Measurements from ENCODE around the gene CHRNE.
A peak's percentile ranks its signal among the peaks of the same experiment; 100 is the strongest.
"Not testable (repeated sequence)": the region's sequence is repeated elsewhere in the genome, so short reads cannot be mapped to it uniquely, and the experiment has no call there.

CHRNE gene

GRCh38 chr17:4858068-4858881 is 44.6 kb downstream of the CHRNE start:
- TF ChIP-seq CTCF (IDR thresholded peaks at IDR 0.05; ENCODE audit: low read depth, low read length), result no peak
- peak; percentile 43 to 70 for DNase-seq (ENCODE audit: low read depth in 2 of 2)
- H3K4me3 ChIP-seq (replicated peaks in 1 of 2; ENCODE audit: low read depth in 2 of 2, low read length in 2 of 2), result no peak overlapping the region

GRCh38 chr17:4857347-4857746 is 45.6 kb downstream of the CHRNE start:
- DNase-seq (ENCODE audit: low read depth in 2 of 2); H3K4me3 ChIP-seq (replicated peaks in 1 of 2; ENCODE audit: low read depth in 2 of 2, low read length in 2 of 2): not testable (repeated sequence)

- no peak for DNase-seq (ENCODE audit: low read depth in 2 of 2)
- no peak for TF ChIP-seq CTCF (IDR thresholded peaks at IDR 0.05; ENCODE audit: low read depth, low read length)
- H3K4me3 ChIP-seq (replicated peaks in 1 of 2; ENCODE audit: low read depth in 2 of 2, low read length in 2 of 2), result no peak overlapping the region
Measured at GRCh38 chr17:4856937-4857314, 46.0 kb downstream of the CHRNE start.

- DNase-seq (ENCODE audit: low read depth in 2 of 2), result no peak
- H3K4me3 ChIP-seq (replicated peaks in 1 of 2; ENCODE audit: low read depth in 2 of 2, low read length in 2 of 2), result no peak overlapping the region
- no peak for TF ChIP-seq CTCF (IDR thresholded peaks at IDR 0.05; ENCODE audit: low read depth, low read length)
Measured at GRCh38 chr17:4856271-4856936, 46.5 kb downstream of the CHRNE start.

- no peak for TF ChIP-seq CTCF (IDR thresholded peaks at IDR 0.05; ENCODE audit: low read depth, low read length)
- no peak overlapping the region for H3K4me3 ChIP-seq (replicated peaks in 1 of 2; ENCODE audit: low read depth in 2 of 2, low read length in 2 of 2)
- DNase-seq (ENCODE audit: low read depth in 2 of 2), result peak in 1 of 2 donors; percentile 15
Measured at GRCh38 chr17:4854111-4854681, 48.7 kb downstream of the CHRNE start.

GRCh38 chr17:4853208-4853671 is 49.7 kb downstream of the CHRNE start:
- DNase-seq (ENCODE audit: low read depth in 2 of 2), result no peak
- H3K4me3 ChIP-seq (replicated peaks in 1 of 2; ENCODE audit: low read depth in 2 of 2, low read length in 2 of 2), result no peak overlapping the region
- TF ChIP-seq CTCF (IDR thresholded peaks at IDR 0.05; ENCODE audit: low read depth, low read length), result no peak

GRCh38 chr17:4852567-4853207 is 50.2 kb downstream of the CHRNE start:
- peak; percentile 43 to 56 for DNase-seq (ENCODE audit: low read depth in 2 of 2)

More at GRCh38 chr17:4852567-4853207, 50.2 kb downstream of the CHRNE start:
- no peak for TF ChIP-seq CTCF (IDR thresholded peaks at IDR 0.05; ENCODE audit: low read depth, low read length)
- H3K4me3 ChIP-seq (replicated peaks in 1 of 2; ENCODE audit: low read depth in 2 of 2, low read length in 2 of 2), result no peak overlapping the region

Data from cardiac fibroblast (primary cell).